HepG2 (cell line): ENCODE results near the gene RUVBL1. TPM values are rescaled to one million over a fixed set of nuclear protein-coding genes. Genes with fewer than 3 reads are reported as not detected.
A peak's percentile ranks its signal among the peaks of the same experiment; 100 is the strongest.

Experiments
- CENPX ChIP-seq: sonication (generic); formaldehyde crosslinking; IDR thresholded peaks from 2 replicates; pipeline ENCODE4 v1.9.0; 2021; ENCODE audit warnings: mild to moderate bottlenecking, missing genetic modification reagents, moderate library complexity
- CREM ChIP-seq, 2 experiments: sonication (generic) in 1 of 2; formaldehyde crosslinking in 1 of 2; IDR thresholded peaks; 2 replicates each; pipeline versions ENCODE4 v1.4.0 to v1.6.1; 2016 to 2020; ENCODE audit warnings: antibody characterized with exemption in 1 of 2, mild to moderate bottlenecking in 1 of 2, missing genetic modification reagents in 1 of 2
- ESRRA ChIP-seq: sonication (generic); formaldehyde crosslinking; IDR thresholded peaks from 2 replicates; pipeline ENCODE4 v1.5.1; 2020; ENCODE audit warnings: mild to moderate bottlenecking, low read depth, missing genetic modification reagents
- MTA3 ChIP-seq: sonication (generic); formaldehyde crosslinking; IDR thresholded peaks from 2 replicates; pipeline ENCODE4 v1.4.0; 2020; ENCODE audit warnings: missing genetic modification reagents
- SSRP1 ChIP-seq: IDR thresholded peaks from 2 replicates; pipeline ENCODE4 v1.6.1; 2016; ENCODE audit warnings: control low read depth
- ZFP36L1 ChIP-seq: sonication (generic); formaldehyde crosslinking; IDR thresholded peaks from 2 replicates; pipeline ENCODE4 v1.8.0; 2022; ENCODE audit warnings: mild to moderate bottlenecking, missing genetic modification reagents, moderate library complexity
- ZNF207 ChIP-seq: fragments of 450-650 bp; IDR thresholded peaks from 2 replicates; pipeline ENCODE4 v1.6.1; 2016; ENCODE audit warnings: antibody characterized with exemption, borderline replicate concordance
- ZNF343 ChIP-seq: sonication (generic); formaldehyde crosslinking; IDR thresholded peaks from 2 replicates; pipeline ENCODE4 v1.4.0; 2020; ENCODE audit warnings: mild to moderate bottlenecking, missing genetic modification reagents
- ZNF451 ChIP-seq: sonication (generic); formaldehyde crosslinking; IDR thresholded peaks from 2 replicates; pipeline ENCODE4 v1.5.0; 2020; ENCODE audit warnings: mild to moderate bottlenecking, missing genetic modification reagents
- ZNF546 ChIP-seq: sonication (generic); formaldehyde crosslinking; conservative IDR thresholded peaks from 2 replicates; pipeline ENCODE4 v1.8.1; 2023; ENCODE audit warnings: mild to moderate bottlenecking, missing genetic modification reagents
- ZNF605 ChIP-seq: sonication (generic); formaldehyde crosslinking; IDR thresholded peaks from 2 replicates; pipeline ENCODE4 v1.8.0; 2022; ENCODE audit warnings: mild to moderate bottlenecking, missing genetic modification reagents
- ZNF614 ChIP-seq: IDR thresholded peaks from 2 replicates; pipeline ENCODE4 v1.6.1; 2018; ENCODE audit warnings: missing biosample characterization, missing genetic modification reagents, inconsistent platforms, borderline replicate concordance
- ZNF619 ChIP-seq: sonication (generic); formaldehyde crosslinking; IDR thresholded peaks from 2 replicates; pipeline ENCODE4 v1.4.0; 2020; ENCODE audit warnings: mild to moderate bottlenecking, missing genetic modification reagents
- ZNF7 ChIP-seq: IDR thresholded peaks from 2 replicates; pipeline ENCODE4 v1.6.1; 2016; ENCODE audit warnings: missing biosample characterization, missing genetic modification reagents
- polyA plus RNA-seq, 8 experiments: library from polyadenylated mRNA; depleted of rRNA in 3 of 8; stranded (reverse) in 7 of 8; unstranded in 1 of 8; fragments of >200 nt; fragmentation: Illumina TruSeq in 4 of 8; extraction: Trizol in 4 of 8; gene quantifications; 2 replicates each; pipeline versions ENCODE4 v1.2.1 to v1.2.3, GENCODE V29; 2011 to 2016; ENCODE audit warnings: low read depth in 4 of 8, missing spikeins in 1 of 8, mixed read lengths in 1 of 8; ENCODE audit not compliant: insufficient read depth in 1 of 8
- total RNA-seq, 5 experiments: library from RNA; depleted of rRNA; stranded (reverse); fragments of >200 nt; fragmentation: Illumina TruSeq; extraction: Trizol; gene quantifications; 2 replicates each; pipeline ENCODE4 v1.2.3, GENCODE V29; 2016; ENCODE audit warnings: low read depth in 1 of 5
- TF ChIP-seq, protein P1 (sequence below): sonication (generic); formaldehyde crosslinking; IDR thresholded peaks from 2 replicates; pipeline ENCODE4 v1.8.0; 2022; ENCODE audit warnings: missing genetic modification reagents, mild to moderate bottlenecking, borderline replicate concordance
- TF ChIP-seq, protein P2 (sequence below): sonication (generic); formaldehyde crosslinking; conservative IDR thresholded peaks from 2 replicates; pipeline ENCODE4 v1.4.0; 2020; ENCODE audit warnings: missing genetic modification reagents
- TF ChIP-seq, protein P3 (sequence below): sonication (generic); formaldehyde crosslinking; conservative IDR thresholded peaks from 2 replicates; pipeline ENCODE4 v1.4.0; 2020; ENCODE audit warnings: missing genetic modification reagents
- TF ChIP-seq, protein P4 (sequence below): sonication (generic); formaldehyde crosslinking; IDR thresholded peaks from 2 replicates; pipeline ENCODE4 v1.5.0; 2020; ENCODE audit warnings: missing genetic modification reagents, mild to moderate bottlenecking, borderline replicate concordance
- TF ChIP-seq, protein P5 (sequence below): fragments of 450-650 bp; IDR thresholded peaks from 2 replicates; pipeline ENCODE4 v1.6.1; 2016

Gene RUVBL1
- total and polyA plus RNA-seq, 2 of the 13 experiments (the other 11 are each of a cell fraction or from before 2014, with no cell fraction given): 32.7 to 86.3 TPM

DNA sequence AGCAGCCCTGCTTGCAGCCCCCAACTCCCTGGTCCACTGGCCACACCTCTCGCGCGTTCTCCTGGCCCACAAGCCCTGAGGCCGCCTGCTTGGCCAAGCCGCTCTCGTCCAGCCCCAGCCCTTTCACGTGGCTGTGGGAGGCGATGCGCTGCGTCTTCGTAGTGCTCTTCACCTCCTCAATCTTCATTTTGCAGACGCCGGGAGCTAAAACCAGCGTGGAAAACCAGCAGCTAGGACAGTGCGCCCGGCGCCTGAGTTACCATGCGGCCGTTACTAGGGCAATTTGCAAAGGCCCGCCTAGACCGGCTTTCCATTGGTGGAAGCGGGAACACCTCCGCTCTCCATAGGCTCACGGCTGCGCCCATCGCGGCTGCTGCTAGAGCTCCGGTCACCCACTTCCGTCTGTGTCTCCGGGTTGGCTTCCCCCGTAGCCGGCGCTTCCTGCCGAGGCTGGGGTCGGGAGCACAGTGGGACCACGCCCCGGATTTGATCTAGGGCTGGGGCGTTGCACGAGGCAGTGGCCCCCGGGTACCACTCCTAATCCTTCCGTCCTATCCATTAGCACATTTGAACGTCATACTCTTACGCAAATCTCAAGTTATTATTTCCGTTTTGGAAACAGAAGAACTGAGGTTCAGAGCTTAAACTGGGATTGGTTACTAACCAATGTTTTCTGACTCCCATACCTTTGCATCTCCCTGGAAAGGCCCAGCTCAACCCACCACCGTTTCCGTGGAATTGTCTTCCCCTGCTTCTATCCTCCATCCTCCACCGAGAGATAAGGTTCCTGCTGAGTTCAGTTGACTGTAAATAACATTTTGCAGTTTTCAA, at the start of gene RUVBL1 (continued):
- TF ChIP-seq, protein P1, sequence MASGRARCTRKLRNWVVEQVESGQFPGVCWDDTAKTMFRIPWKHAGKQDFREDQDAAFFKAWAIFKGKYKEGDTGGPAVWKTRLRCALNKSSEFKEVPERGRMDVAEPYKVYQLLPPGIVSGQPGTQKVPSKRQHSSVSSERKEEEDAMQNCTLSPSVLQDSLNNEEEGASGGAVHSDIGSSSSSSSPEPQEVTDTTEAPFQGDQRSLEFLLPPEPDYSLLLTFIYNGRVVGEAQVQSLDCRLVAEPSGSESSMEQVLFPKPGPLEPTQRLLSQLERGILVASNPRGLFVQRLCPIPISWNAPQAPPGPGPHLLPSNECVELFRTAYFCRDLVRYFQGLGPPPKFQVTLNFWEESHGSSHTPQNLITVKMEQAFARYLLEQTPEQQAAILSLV (CRISPR knock-in tag): peak; percentile 66; the same call in 1 of the 2 replicates
- TF ChIP-seq, protein P2, sequence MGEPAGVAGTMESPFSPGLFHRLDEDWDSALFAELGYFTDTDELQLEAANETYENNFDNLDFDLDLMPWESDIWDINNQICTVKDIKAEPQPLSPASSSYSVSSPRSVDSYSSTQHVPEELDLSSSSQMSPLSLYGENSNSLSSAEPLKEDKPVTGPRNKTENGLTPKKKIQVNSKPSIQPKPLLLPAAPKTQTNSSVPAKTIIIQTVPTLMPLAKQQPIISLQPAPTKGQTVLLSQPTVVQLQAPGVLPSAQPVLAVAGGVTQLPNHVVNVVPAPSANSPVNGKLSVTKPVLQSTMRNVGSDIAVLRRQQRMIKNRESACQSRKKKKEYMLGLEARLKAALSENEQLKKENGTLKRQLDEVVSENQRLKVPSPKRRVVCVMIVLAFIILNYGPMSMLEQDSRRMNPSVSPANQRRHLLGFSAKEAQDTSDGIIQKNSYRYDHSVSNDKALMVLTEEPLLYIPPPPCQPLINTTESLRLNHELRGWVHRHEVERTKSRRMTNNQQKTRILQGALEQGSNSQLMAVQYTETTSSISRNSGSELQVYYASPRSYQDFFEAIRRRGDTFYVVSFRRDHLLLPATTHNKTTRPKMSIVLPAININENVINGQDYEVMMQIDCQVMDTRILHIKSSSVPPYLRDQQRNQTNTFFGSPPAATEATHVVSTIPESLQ (CRISPR knock-in tag): no peak
- TF ChIP-seq CREM (IDR thresholded peaks at IDR 0.05): peak; percentile 86
- TF ChIP-seq CREM (CRISPR knock-in tag; IDR thresholded peaks at IDR 0.05): no peak
- TF ChIP-seq MTA3 (CRISPR knock-in tag): no peak
- no peak; the same call in 1 of the 2 replicates for TF ChIP-seq SSRP1 (CRISPR knock-in tag)
- TF ChIP-seq, protein P3, sequence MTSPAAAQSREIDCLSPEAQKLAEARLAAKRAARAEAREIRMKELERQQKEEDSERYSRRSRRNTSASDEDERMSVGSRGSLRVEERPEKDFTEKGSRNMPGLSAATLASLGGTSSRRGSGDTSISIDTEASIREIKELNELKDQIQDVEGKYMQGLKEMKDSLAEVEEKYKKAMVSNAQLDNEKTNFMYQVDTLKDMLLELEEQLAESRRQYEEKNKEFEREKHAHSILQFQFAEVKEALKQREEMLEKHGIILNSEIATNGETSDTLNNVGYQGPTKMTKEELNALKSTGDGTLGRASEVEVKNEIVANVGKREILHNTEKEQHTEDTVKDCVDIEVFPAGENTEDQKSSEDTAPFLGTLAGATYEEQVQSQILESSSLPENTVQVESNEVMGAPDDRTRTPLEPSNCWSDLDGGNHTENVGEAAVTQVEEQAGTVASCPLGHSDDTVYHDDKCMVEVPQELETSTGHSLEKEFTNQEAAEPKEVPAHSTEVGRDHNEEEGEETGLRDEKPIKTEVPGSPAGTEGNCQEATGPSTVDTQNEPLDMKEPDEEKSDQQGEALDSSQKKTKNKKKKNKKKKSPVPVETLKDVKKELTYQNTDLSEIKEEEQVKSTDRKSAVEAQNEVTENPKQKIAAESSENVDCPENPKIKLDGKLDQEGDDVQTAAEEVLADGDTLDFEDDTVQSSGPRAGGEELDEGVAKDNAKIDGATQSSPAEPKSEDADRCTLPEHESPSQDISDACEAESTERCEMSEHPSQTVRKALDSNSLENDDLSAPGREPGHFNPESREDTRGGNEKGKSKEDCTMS (CRISPR knock-in tag): no peak
- TF ChIP-seq ZNF7 (CRISPR knock-in tag): no peak
- TF ChIP-seq, protein P4, sequence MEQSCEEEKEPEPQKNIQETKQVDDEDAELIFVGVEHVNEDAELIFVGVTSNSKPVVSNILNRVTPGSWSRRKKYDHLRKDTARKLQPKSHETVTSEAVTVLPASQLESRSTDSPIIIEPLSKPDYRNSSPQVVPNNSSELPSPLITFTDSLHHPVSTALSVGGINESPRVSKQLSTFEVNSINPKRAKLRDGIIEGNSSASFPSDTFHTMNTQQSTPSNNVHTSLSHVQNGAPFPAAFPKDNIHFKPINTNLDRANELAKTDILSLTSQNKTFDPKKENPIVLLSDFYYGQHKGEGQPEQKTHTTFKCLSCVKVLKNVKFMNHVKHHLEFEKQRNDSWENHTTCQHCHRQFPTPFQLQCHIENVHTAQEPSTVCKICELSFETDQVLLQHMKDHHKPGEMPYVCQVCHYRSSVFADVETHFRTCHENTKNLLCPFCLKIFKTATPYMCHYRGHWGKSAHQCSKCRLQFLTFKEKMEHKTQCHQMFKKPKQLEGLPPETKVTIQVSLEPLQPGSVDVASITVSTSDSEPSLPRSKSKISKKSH (CRISPR knock-in tag): peak; percentile 74; the same call in 1 of the 2 replicates
- TF ChIP-seq ZNF343 (CRISPR knock-in tag): no peak
- peak; percentile 48; the same call in 1 of the 2 replicates for TF ChIP-seq ZNF451 (CRISPR knock-in tag)
- 0 out of 2 replicates have a peak, but pooled peaks have one; percentile 35 for TF ChIP-seq ZNF619 (CRISPR knock-in tag)
- TF ChIP-seq ZNF614: peak; percentile 83
- TF ChIP-seq ZFP36L1: no peak
- TF ChIP-seq CENPX: no peak
- TF ChIP-seq ZNF546 (CRISPR knock-in tag): no peak
- no peak for TF ChIP-seq ZNF207
- peak; percentile 67; the same call in 1 of the 2 replicates for TF ChIP-seq ZNF605 (CRISPR knock-in tag)
- TF ChIP-seq, protein P5, sequence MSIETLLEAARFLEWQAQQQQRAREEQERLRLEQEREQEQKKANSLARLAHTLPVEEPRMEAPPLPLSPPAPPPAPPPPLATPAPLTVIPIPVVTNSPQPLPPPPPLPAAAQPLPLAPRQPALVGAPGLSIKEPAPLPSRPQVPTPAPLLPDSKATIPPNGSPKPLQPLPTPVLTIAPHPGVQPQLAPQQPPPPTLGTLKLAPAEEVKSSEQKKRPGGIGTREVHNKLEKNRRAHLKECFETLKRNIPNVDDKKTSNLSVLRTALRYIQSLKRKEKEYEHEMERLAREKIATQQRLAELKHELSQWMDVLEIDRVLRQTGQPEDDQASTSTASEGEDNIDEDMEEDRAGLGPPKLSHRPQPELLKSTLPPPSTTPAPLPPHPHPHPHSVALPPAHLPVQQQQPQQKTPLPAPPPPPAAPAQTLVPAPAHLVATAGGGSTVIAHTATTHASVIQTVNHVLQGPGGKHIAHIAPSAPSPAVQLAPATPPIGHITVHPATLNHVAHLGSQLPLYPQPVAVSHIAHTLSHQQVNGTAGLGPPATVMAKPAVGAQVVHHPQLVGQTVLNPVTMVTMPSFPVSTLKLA: no peak; the same call in none of the 2 replicates
- TF ChIP-seq ESRRA (CRISPR knock-in tag): peak; percentile 48; the same call in 1 of the 2 replicates
